BJ (cell line): ENCODE results near the gene SMIM20. TPM values are rescaled to one million over a fixed set of nuclear protein-coding genes. Genes with fewer than 3 reads are reported as not detected.
"Not testable (repeated sequence)": the region's sequence is repeated elsewhere in the genome, so short reads cannot be mapped to it uniquely, and the experiment has no call there.

Experiments
- CTCF ChIA-PET: fragments of 350-600 bp; formaldehyde crosslinking; extraction: SDS; loops from one replicate; lab custom pipeline; 2021; ENCODE audit warnings: antibody characterized with exemption, inconsistent platforms; lab: Yijun Ruan, JAX
- POLR2A ChIA-PET: fragments of 300-600 bp; sonication (Branson Sonifier 250); formaldehyde crosslinking; extraction: SDS; loops from one replicate; lab custom pipeline; 2021; ENCODE audit warnings: antibody characterized with exemption; lab: Charles Lee
- DNase-seq: peaks from one replicate; pipeline ENCODE4 v3.0.0-alpha.2; 2011; ENCODE audit warnings: low read depth
- H3K27me3 ChIP-seq: 2 replicates; pipeline ENCODE4 v1.6.0; 2011; ENCODE audit warnings: low read length; ENCODE audit not compliant: control insufficient read depth, insufficient read depth
- H3K36me3 ChIP-seq: 2 replicates; pipeline ENCODE4 v1.5.1; 2011; ENCODE audit warnings: low read length; ENCODE audit not compliant: control insufficient read depth, insufficient read depth
- H3K4me3 ChIP-seq: 2 replicates; pipeline ENCODE4 v1.5.1; 2011; ENCODE audit warnings: low read depth, mild to moderate bottlenecking, control low read depth, low read length
- CTCF ChIP-seq: IDR thresholded peaks from 2 replicates; pipeline ENCODE4 v1.5.1; 2011; ENCODE audit warnings: low read depth, mild to moderate bottlenecking, control low read depth, inconsistent platforms, low read length, moderate library complexity; ENCODE audit not compliant: insufficient read depth
- polyA minus RNA-seq: library from RNA; depleted of rRNA, polyadenylated mRNA; stranded (reverse); fragments of >200 nt; gene quantifications from 2 replicates; pipeline ENCODE4 v1.2.3, GENCODE V29; 2011; rRNA and poly(A)+ RNA removed
- polyA plus RNA-seq: library from polyadenylated mRNA; depleted of rRNA; stranded (reverse); fragments of >200 nt; gene quantifications from 2 replicates; pipeline ENCODE4 v1.2.3, GENCODE V29; 2011; rRNA removed

Gene SMIM20
- polyA plus RNA-seq = 15.7 and 33.0 TPM in 2 replicates
- polyA minus RNA-seq = 3.0 and 3.3 TPM in 2 replicates

DNA sequence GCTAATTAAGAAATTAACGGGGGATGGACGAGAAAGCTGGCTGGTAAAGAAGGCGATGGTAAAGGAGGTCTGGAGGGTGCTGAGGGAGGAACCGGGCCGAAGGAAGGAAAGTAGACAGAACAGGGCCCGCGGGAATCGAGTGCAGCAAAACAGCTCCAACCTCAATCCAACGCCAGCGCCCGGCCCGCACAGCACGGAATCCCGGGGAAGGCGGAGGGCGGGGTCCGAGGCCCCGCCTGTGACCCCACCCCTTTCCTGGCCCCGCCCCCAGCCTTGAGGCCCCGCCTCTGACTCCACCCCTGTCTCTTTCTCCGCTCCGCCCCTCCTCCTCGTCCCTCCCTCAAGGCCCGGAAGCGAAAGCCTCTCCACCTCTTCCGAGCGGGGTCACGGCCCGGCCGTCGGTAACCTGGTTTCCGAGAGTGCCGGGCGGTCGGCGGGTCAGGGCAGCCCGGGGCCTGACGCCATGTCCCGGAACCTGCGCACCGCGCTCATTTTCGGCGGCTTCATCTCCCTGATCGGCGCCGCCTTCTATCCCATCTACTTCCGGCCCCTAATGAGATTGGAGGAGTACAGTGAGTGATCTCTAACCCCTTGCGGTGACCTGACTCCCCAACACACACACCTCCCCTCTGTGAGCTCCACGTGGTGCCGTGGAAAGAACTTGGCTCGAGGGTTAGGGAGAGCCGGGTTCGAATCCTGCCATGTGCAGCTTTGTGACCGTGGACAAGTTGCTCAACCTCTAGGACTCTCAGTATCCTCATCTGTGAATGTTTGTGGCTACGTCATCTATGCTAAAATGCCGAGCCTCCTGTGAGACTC lies at the start of gene SMIM20:
TSS of gene SMIM20 (plus strand) at position 370 of the 819 bp plus-strand sequence. CDS start at position 464, 94 bp downstream.
- CTCF ChIA-PET = interaction anchor here (0.9 to 2.6 kb wide), 4 partner anchors 13 to 473 kb away, joined by 3 to 6 read pairs (median 4); no protein-coding TSS in a partner anchor
- DNase-seq = no peak
- peak within 1 kb of the TSS; percentile 75 for H3K4me3 ChIP-seq
- TF ChIP-seq CTCF = no peak
- H3K36me3 ChIP-seq = no peaks in the 10 kb centered on the region
- H3K27me3 ChIP-seq = peaks cover 2% of the 10 kb centered on the region; the same call in 1 of the 2 replicates
- POLR2A ChIA-PET = no interaction called here

DNA sequence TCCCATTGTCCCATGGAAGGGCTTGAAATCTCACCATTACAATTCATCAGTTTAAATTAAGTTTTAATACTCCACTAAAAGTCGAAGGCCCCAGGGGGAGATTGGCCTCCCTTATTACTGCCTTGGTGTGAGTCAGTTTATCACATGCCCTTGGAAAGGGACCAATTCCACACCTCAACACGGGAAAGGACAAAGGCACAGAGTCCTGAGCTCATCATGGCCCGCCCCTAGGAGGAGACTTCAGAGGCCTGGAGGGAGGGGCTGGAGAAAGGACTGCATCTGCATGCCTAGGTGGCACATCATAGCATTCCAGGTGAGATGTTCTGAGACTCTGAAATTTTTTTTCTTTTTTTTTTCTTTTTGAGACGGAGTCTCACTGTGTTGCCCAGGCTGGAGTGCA lies 48.4 kb upstream of the SMIM20 start:
- no peaks in the 10 kb centered on the region for H3K36me3 ChIP-seq

DNA sequence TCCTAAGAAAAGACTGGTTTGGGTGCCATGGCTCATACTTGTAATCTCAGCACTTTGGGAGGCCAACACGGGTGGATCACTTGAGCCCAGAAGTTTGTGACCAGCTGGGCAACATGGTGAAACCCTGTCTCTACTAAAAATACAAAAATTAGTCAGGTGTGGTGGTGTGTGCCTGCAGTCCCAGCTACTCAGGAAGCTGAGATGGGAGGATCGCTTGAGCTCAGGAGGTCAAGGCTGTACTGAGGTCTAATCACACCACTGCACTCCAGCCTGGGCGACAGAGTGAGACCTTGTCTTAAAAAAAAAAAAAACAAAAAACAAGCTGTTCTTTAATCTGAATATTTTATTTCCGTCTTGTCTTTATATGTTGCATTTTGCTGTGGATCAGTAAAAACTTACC lies 47.6 kb upstream of the SMIM20 start:
- H3K36me3 ChIP-seq, POLR2A ChIA-PET, H3K27me3 ChIP-seq, CTCF ChIA-PET, H3K4me3 ChIP-seq, DNase-seq: not testable (repeated sequence)

More for the DNA sequence above, 48.4 kb upstream of the SMIM20 start:
- DNase-seq = no peak
- TF ChIP-seq CTCF = no peak
- H3K27me3 ChIP-seq = peaks cover 3% of the 10 kb centered on the region
- CTCF ChIA-PET = no interaction called here
- no peak overlapping the region for H3K4me3 ChIP-seq
- POLR2A ChIA-PET = no interaction called here

GRCh38 chr4:25867781-25868294 lies 46.2 kb upstream of the SMIM20 start:
- Histone ChIP-seq H3K36me3 (no peaks in the 10 kb centered on the region), H3K4me3 (no peak overlapping the region), H3K27me3 (peaks cover 4% of the 10 kb centered on the region)
- TF ChIP-seq CTCF = no peak
- ChIA-PET POLR2A (no interaction called here), CTCF (no interaction called here)
- no peak for DNase-seq

- Histone ChIP-seq H3K27me3 (peaks cover 4% of the 10 kb centered on the region), H3K4me3 (no peak overlapping the region), H3K36me3 (no peaks in the 10 kb centered on the region)
- no peak for DNase-seq
- TF ChIP-seq CTCF = no peak
- ChIA-PET CTCF (interaction anchor here (0.7 kb wide), 1 partner anchor 53 kb away, joined by 3 read pairs; no protein-coding TSS in a partner anchor), POLR2A (no interaction called here)
Observed at GRCh38 chr4:25870081-25870480, 43.9 kb upstream of the SMIM20 start.
